GM21717 (cell line): ENCODE data around the gene MINDY4B.

Source experiments
- ATAC-seq: cut with Tn5 transposase; IDR thresholded peaks from one replicate; pipeline ENCODE4 v1.9.1; 2021; ENCODE audit warnings: mild to moderate bottlenecking, moderate library complexity; ENCODE audit not compliant: unreplicated experiment

The MINDY4B gene

GRCh38 chr3:150848864-150849263 is 56.4 kb downstream of the MINDY4B start:
- no peak for ATAC-seq

- ATAC-seq = no peak
Measured at GRCh38 chr3:150847433-150847832, 57.8 kb downstream of the MINDY4B start.

- no peak for ATAC-seq
Measured at GRCh38 chr3:150844484-150844883, 60.8 kb downstream of the MINDY4B start.

GRCh38 chr3:150843241-150843640 is 62.0 kb downstream of the MINDY4B start:
- no peak for ATAC-seq

GRCh38 chr3:150840802-150841515 is 64.3 kb downstream of the MINDY4B start:
- no peak for ATAC-seq

GRCh38 chr3:150830745-150831144 is 74.5 kb downstream of the MINDY4B start:
- ATAC-seq = no peak

GRCh38 chr3:150830094-150830681 is 75.1 kb downstream of the MINDY4B start:
- ATAC-seq = no peak

GRCh38 chr3:150829408-150829807 is 75.8 kb downstream of the MINDY4B start:
- no peak for ATAC-seq

- no peak for ATAC-seq
Measured at GRCh38 chr3:150828997-150829396, 76.2 kb downstream of the MINDY4B start.

- no peak for ATAC-seq
Measured at GRCh38 chr3:150828261-150828660, 77.0 kb downstream of the MINDY4B start.

GRCh38 chr3:150826466-150827282 is 78.6 kb downstream of the MINDY4B start:
- ATAC-seq = no peak

- ATAC-seq = no peak
Measured at GRCh38 chr3:150825916-150826377, 79.3 kb downstream of the MINDY4B start.

- ATAC-seq = no peak
Measured at GRCh38 chr3:150825192-150825915, 79.9 kb downstream of the MINDY4B start.

- ATAC-seq = no peak
Measured at GRCh38 chr3:150823277-150823676, 82.0 kb downstream of the MINDY4B start.

GRCh38 chr3:150822636-150823035 is 82.6 kb downstream of the MINDY4B start:
- ATAC-seq = no peak
